ENCODE results near the gene WFIKKN1. TPM values are rescaled to one million over a fixed set of nuclear protein-coding genes. Genes with fewer than 3 reads are reported as not detected.

The WFIKKN1 gene
- polyA plus RNA-seq, 1 donor from 2014 or later: not detected

DNA sequence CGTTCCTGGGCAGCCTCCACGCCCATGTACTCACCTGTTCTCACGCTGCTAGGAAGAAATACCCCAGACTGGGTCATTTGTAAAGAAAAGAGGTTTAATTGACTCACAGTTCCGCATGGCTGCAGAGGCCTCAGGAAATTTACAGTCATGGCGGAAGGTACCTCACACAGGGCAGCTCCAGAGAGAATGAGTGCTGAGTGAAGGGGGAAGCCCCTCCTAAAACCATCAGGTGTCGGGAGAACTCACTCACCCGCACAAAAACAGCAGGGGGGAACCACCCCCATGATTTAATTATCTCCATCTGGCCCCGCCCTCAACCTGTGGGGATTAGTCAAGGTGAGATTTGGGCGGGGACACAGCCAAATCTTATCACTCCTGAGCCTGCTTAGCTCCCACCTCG lies 22.8 kb upstream of the WFIKKN1 start:
- H3K4me1 Mint-ChIP-seq: peaks cover 4 to 8% (median 6%) of the 10 kb centered on the region in 3 donors
- no peak overlapping the region for H3K27ac Mint-ChIP-seq
- H3K27me3 Mint-ChIP-seq: no peaks in the 10 kb centered on the region
- no peaks in the 10 kb centered on the region for H3K9me3 Mint-ChIP-seq
- no peak overlapping the region for H3K4me3 Mint-ChIP-seq
- H3K36me3 Mint-ChIP-seq: peaks cover 5% of the 10 kb centered on the region

DNA sequence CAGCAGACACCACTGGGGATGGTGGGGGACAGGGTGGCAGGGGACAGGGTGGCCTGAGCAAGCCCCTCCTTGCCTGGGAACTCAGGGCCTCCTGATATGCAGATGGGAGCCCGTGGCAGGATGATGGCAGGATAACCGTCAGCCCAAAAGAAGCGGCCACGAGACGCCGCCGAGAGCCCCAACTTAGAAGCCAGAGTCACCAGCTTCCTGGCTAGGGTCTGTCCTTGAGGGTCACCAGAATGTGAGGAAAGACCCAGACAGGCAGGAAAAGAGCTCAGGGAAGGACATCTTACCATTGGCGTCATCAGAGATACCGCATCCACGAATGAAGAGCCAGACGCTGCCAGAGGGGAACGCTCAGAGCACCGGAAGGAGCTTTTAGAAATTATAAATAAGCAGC lies 21.5 kb upstream of the WFIKKN1 start:
- peaks cover 0 to 3% (median 0%) of the 10 kb centered on the region in 3 donors for H3K9me3 Mint-ChIP-seq
- H3K27me3 Mint-ChIP-seq: no peaks in the 10 kb centered on the region
- peak overlapping the region in 1 of 3 donors; percentile 43 for H3K27ac Mint-ChIP-seq
- H3K4me1 Mint-ChIP-seq: peaks cover 4 to 10% (median 6%) of the 10 kb centered on the region in 3 donors
- peak overlapping the region in 1 of 4 donors; percentile 17 for H3K4me3 Mint-ChIP-seq
- H3K36me3 Mint-ChIP-seq: peaks cover 2% of the 10 kb centered on the region

DNA sequence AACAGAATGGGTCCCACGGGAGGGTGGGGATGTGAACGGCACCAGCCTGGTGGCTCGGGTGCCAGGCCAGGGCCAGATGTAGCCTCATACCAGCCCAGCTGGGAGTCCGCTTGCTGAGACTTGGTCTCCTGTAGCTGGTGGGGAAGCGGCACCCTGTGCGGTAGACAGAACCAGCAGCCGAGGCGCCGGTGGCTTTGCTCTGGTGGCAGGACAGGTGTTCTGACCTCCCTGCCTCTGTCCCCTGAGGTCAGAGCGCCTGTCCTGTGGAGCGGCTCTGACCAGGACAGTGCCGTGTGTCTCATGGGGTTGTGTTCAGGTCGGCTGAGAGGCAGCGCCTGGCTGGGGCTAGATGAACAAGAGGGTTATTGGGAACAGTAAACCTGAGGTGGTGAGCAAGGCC lies 20.8 kb upstream of the WFIKKN1 start:
- Mint-ChIP-seq H3K27ac (peak overlapping the region in 1 of 3 donors; percentile 43), H3K9me3 (peaks cover 0 to 3% (median 0%) of the 10 kb centered on the region in 3 donors), H3K4me3 (no peak overlapping the region), H3K36me3 (peaks cover 2% of the 10 kb centered on the region), H3K4me1 (peaks cover 6 to 10% (median 8%) of the 10 kb centered on the region in 3 donors), H3K27me3 (no peaks in the 10 kb centered on the region)

DNA sequence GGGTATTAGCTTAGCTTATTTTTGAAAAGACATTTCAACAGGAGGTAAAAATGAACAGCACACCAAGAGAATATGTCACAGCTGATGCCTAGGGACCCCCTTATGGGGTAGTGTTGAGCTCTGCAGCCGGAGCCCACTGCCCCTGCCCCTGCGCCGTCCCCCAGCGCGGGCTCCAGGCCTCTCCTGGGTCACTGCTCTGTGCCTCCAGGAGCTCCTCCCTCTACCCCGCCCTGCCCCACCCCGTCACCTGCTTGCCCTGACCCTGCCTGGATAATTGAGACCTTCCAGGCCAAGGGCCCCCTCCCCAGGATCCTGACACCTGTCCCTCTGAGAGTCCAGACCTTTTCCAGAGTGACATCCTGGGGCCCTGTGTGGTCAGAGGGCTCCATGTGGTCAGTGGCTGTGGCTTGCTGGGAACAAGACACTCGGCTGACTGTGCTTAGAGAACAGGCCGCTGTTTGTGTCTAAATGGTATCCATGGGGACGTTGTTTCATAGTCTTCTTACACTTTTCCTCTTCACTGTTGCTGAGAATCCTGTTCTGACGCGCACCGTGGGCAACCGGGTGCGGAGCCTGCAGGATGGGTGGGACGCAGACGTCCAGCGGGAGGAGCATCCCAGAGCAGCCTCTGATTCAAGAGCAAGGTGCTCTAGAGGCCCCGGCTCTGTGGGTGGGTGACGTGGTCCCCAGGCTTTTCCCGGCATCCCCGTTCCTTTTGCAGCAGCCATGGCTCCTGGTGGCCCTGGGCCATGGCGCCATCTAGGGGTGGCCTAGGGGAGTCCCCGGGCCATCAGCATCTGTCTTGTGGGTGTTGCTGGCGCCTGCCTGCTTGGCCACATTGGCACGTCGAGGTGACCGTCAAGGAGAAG lies 20.0 kb upstream of the WFIKKN1 start:
- Mint-ChIP-seq H3K27ac (peak overlapping the region in 2 of 3 donors; percentile 78 to 82), H3K4me3 (no peak overlapping the region), H3K36me3 (peaks cover 2% of the 10 kb centered on the region), H3K27me3 (no peaks in the 10 kb centered on the region), H3K4me1 (peaks cover 10 to 12% (median 10%) of the 10 kb centered on the region in 3 donors), H3K9me3 (peaks cover 0 to 3% (median 0%) of the 10 kb centered on the region in 3 donors)

DNA sequence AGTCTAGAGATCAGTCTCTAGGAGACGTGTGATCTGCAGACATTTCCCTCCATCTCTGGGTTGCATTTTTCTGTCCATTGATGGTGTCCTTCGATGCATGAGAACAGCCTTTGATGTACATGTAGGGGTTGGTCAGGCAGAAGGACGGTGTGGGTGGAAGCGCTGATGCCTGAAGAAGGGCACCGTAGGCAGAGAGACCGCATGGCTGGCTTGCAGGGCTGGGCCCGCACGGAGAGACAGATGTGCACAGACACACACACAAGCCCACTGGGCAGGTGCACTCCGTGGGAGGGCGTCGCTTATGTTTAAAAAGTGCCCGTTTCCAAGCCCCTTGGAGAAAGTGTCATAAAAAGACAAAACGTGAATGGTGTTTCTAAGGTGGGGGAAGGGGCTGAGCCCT lies 15.7 kb upstream of the WFIKKN1 start:
- Mint-ChIP-seq H3K4me3 (no peak overlapping the region), H3K27me3 (no peaks in the 10 kb centered on the region), H3K27ac (peak overlapping the region in 1 of 3 donors; percentile 46), H3K9me3 (peaks cover 0 to 3% (median 0%) of the 10 kb centered on the region in 3 donors), H3K4me1 (peaks cover 5 to 10% (median 9%) of the 10 kb centered on the region in 3 donors), H3K36me3 (peaks cover 4% of the 10 kb centered on the region)

DNA sequence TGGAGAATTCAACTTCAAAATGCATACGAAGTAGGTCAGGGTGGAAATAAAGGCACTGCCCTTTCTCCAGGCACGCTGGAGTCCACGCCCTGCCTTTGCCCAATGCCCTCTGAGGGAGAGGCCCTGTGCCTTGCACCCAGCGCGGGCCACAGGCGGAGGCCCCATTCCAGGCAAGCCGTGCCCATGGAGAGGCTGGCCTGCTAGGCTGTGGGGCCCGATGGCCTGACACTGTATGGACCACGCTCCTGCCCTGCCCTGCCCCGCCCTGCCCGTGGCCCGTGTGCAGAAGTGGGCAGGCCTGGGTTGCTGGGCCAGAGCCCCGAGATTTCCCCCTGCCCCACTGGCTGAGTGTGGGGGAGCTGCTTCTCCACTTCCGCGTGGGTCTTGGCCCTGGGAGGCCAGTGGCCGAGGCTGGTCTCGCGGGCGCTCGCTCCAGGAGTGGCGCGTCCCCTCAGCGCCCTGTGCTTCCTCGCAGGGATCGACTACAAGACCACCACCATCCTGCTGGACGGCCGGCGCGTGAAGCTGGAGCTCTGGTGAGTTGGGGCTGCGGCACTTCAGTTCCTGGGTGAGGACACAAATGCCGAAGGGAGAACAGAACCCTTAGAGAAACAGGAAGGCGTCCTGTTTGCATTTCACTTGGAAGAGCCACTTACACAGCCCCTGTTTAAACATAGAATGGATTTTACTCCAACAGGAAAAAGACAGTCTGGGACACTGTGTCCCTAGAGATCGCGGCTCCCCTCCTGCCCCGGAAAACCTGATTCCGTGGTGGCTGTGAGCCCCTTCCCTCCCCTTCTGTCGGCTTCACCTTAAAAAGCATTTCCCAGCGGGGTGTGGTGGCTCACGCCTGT lies 13.8 kb upstream of the WFIKKN1 start:
- Mint-ChIP-seq H3K4me1 (peaks cover 2 to 6% (median 6%) of the 10 kb centered on the region in 3 donors), H3K27ac (no peak overlapping the region), H3K9me3 (peaks cover 0 to 3% (median 0%) of the 10 kb centered on the region in 3 donors), H3K27me3 (no peaks in the 10 kb centered on the region), H3K4me3 (no peak overlapping the region), H3K36me3 (peaks cover 2% of the 10 kb centered on the region)

DNA sequence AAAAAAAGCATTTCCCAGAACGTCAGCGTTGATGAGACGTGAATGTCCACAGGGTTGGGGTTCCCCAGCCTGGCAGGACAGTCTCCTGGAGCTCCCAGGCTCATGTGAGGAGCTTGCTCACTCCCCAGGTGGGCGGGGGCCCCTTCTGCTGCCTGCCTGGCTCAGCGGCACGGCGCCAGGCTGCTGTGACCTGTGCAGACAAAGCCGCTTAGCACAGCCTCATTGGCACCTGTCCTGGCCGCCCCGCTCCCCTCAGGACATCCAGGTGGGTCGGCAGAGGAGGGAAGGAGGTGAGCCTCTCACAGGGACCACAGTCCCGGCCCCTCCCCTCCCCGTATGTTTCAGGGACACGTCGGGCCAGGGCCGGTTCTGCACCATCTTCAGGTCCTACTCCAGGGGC lies 12.9 kb upstream of the WFIKKN1 start:
- Mint-ChIP-seq H3K9me3 (peaks cover 0 to 3% (median 0%) of the 10 kb centered on the region in 3 donors), H3K4me1 (peaks cover 2 to 6% (median 6%) of the 10 kb centered on the region in 3 donors), H3K4me3 (no peak overlapping the region), H3K27me3 (no peaks in the 10 kb centered on the region), H3K36me3 (peaks cover 2% of the 10 kb centered on the region), H3K27ac (no peak overlapping the region)

DNA sequence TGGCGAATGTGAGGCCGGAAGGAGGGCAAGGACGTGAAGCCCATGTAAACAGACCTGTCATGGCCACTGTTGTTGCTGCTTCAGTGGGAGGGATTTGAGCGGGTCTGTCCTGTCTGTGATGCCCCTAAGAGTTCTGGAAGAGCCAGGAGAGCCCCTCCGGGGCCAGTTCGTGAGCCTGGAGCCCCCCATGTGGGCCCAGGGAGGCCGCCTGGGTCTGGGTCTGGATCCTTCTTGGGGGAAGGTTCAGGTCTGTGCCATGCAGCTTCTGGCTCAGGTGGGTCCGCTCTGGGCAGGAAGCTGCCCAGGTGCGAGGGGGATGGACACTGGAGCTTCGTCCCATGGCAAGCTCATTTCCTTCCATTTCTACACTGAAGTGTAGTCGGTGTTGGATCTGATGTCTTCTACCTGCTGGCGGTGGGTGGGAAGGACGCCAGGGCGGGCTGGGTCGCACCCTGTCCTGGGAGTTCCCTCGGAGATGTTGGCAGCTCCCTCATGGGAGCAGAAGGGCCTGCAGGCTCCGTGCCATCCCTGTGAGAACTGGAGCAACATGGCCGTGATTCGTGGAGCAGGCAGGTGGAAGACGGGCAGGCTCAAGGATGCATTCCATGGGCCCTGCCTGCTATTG lies 11.2 kb upstream of the WFIKKN1 start:
- Mint-ChIP-seq H3K4me1 (peaks cover 2 to 6% (median 6%) of the 10 kb centered on the region in 3 donors), H3K4me3 (no peak overlapping the region), H3K36me3 (peaks cover 2% of the 10 kb centered on the region), H3K27ac (no peak overlapping the region), H3K27me3 (no peaks in the 10 kb centered on the region), H3K9me3 (no peaks in the 10 kb centered on the region)

DNA sequence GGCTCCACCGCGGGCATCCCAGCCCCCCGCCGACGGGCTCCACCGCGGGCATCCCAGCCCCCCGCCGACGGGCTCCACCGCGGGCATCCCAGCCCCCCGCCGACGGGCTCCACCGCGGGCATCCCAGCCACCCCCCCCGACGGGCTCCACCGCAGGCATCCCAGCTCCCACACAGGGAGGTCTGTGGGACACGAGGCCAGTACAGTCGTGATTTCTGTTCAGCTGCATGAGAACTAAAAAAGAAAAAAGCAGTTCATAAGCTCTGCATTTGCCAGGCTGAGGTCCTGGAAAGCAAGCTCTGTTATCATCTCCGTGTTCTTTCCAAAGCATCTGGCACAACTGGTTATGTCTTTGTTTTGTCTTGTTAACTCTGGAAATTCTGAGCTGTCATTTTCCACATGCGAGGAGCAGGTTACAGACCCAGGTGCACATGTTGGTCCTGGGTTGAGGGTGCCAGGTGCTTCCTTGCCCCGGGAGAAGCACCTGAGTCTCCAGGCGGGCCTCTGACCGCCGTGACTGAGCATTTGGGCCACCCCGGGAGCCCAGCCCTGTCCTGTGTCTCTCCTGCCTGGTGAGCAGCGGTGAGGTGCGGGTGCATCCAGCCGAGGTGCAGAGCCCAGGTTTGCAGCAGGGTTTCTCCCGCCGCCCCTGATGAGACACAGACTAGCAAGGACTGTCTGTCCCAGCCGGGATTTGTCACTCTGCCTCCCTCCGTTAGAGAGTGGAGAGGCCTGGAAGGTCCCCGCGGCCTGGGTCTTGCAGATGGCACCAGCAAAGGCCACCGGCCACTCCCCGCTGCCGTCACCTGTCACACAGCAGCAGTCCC lies 9.9 kb upstream of the WFIKKN1 start:
- Mint-ChIP-seq H3K4me1 (peaks cover 0 to 2% (median 0%) of the 10 kb centered on the region in 3 donors), H3K27me3 (no peaks in the 10 kb centered on the region), H3K36me3 (peaks cover 2% of the 10 kb centered on the region)

DNA sequence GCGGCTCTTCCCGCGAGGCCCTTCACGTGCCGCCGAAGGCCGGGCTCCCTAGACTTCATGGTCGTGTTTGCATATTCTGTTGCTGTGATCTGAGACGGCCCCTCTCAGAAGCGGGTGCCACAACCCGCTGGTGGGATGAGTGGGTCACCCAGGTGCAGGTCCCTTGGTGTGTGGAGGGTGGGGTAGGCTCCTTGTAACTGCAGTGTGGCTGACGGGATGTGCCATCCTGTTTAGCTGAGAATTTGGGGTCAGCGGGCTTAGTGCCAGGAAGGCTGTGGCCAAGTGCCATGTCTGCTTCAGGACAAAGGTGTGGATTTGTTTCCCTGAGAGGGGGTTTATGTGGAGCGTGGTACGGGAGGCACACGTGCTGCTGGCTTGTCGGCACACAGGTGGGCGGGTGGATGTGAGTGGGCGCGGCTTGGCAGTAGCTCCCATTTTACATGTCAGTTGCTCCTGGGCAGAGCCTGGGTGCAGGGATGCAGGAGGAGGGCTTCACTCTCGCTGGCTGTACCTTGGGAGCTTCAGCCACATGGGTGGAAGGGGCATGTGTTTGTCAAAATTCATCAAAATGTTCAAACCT lies 9.2 kb upstream of the WFIKKN1 start:
- Mint-ChIP-seq H3K36me3 (peaks cover 3% of the 10 kb centered on the region), H3K4me1 (peaks cover 0 to 2% (median 0%) of the 10 kb centered on the region in 3 donors), H3K9me3 (no peaks in the 10 kb centered on the region), H3K27me3 (no peaks in the 10 kb centered on the region), H3K4me3 (no peak overlapping the region), H3K27ac (peak overlapping the region in 1 of 3 donors; percentile 71)

More for the DNA sequence above, 9.9 kb upstream of the WFIKKN1 start:
- Mint-ChIP-seq H3K9me3 (no peaks in the 10 kb centered on the region), H3K27ac (no peak overlapping the region), H3K4me3 (no peak overlapping the region)

DNA sequence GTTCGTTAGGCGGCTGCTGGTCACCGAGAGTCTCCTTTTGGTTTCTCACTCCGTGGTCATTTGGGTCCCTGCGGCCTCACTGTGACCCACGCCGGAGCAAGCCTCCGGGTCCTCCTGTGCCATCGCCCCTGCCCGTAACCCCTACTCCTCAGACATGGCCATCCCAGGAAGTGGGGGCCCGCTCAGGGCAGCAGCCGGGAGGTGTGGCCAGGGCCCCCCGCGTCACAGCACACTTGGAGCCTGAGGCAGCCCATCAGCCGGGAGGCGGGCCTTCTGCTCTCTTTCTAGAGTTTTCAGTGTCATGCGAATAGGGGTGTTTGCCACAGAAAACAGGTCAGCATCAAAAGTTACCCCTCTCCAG lies 7.9 kb upstream of the WFIKKN1 start:
- Mint-ChIP-seq H3K27me3 (no peaks in the 10 kb centered on the region), H3K9me3 (no peaks in the 10 kb centered on the region), H3K4me3 (peak overlapping the region in 1 of 4 donors; percentile 5), H3K27ac (no peak overlapping the region), H3K36me3 (peaks cover 3% of the 10 kb centered on the region), H3K4me1 (peaks cover 0 to 2% (median 0%) of the 10 kb centered on the region in 3 donors)

DNA sequence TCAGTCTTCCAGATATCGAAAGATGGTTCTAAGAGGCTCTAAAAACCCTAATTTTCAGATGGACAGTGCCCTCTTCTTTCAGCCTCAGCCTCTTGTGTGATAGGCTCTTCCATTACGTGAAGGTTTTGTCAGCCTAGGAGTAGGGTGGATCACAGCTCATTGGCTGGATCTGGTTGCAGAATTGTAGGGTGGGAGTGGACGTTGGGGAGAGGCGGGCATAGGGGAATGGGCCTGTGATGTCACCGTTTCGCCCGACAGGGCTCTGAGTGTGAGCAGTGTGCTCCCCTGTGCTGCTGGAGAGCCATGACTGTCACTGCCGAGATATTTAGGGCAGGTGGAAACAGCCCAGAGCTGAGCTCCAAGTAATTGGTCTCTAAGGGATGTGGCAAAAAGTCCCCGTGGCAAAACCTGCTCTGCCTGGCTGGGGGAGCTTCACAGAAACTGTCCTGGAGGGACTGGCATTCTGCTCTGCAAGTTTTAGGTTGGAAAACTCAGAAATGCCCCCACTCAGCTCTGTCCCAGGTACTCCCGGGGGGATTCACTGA lies 6.2 kb upstream of the WFIKKN1 start:
- H3K4me3 Mint-ChIP-seq: no peak overlapping the region
- no peaks in the 10 kb centered on the region for H3K9me3 Mint-ChIP-seq
- H3K36me3 Mint-ChIP-seq: peaks cover 2% of the 10 kb centered on the region
- no peak overlapping the region for H3K27ac Mint-ChIP-seq
- H3K4me1 Mint-ChIP-seq: peaks cover 0 to 2% (median 0%) of the 10 kb centered on the region in 3 donors
- no peaks in the 10 kb centered on the region for H3K27me3 Mint-ChIP-seq

DNA sequence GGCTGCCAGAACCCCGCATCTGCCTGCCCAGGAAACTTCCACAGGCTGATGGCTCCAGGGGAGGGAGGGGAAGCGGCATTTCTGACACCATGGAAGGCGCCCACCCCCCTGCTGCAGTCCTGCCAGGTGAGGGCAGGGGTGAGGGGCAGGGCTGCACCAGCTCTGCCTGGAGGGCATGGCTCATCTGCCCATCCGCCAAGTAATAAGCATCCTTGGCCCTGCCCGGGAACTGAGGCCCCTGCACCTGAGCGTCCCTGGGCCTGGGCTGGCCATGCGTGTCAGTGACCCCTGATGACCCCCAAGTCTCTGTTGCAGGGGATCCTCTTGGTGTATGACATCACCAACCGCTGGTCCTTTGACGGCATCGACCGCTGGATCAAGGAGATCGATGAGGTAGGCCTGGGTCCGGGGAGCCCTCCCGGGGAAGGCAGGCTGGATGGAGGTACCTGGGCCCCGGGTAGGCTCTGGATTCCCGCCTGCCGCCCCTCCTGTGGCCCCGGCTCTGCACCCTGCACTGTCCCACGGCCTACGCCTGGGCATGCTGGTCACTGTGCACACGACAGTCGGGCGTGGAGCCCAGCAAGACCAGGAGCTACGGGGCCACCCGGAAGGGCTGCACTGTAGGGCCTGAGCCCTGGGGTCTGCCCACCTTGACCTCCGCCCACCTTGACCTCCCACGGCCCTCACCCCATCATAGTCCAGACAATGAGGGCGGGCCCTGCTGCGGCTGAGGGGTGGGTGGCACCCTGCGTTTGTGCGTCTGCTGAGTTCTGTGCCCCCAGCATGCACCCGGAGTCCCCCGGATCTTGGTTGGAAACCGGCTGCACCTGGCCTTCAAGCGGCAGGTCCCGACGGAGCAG lies 5.4 kb upstream of the WFIKKN1 start:
- Mint-ChIP-seq H3K4me3 (no peak overlapping the region), H3K9me3 (no peaks in the 10 kb centered on the region), H3K36me3 (peaks cover 2% of the 10 kb centered on the region), H3K27me3 (no peaks in the 10 kb centered on the region), H3K27ac (no peak overlapping the region), H3K4me1 (peaks cover 0 to 2% (median 0%) of the 10 kb centered on the region in 3 donors)
